Kidney (tissue), 14 donors: Measurements from ENCODE around the gene CTNND2. TPM values are rescaled to one million over a fixed set of nuclear protein-coding genes. Genes with fewer than 3 reads are reported as not detected.

ENCODE experiments used
- DNase-seq, 5 donors: peaks; one replicate each; pipeline ENCODE4 v3.0.0-alpha.2; 2013 to 2020
- FAIRE-seq: peaks from 2 replicates; lab custom pipeline; 2012; peaks lifted over from hg19 to GRCh38; lab: Jason Lieb, UNC
- H3K27ac ChIP-seq, 2 donors: one replicate each; pipeline ENCODE4 v1.7.0; 2013; ENCODE audit warnings: low read depth in 2 of 2, low read length in 2 of 2, inconsistent platforms in 1 of 2
- H3K27me3 ChIP-seq: one replicate; pipeline ENCODE4 v1.7.1; 2013; ENCODE audit warnings: low read length, inconsistent platforms; ENCODE audit not compliant: control insufficient read depth, insufficient read depth
- H3K36me3 ChIP-seq, 3 donors: one replicate each; pipeline versions ENCODE4 v1.7.0 to v1.7.1; 2013; ENCODE audit warnings: low read length in 3 of 3, control low read depth in 1 of 3, inconsistent platforms in 1 of 3; ENCODE audit not compliant: insufficient read depth in 3 of 3, control insufficient read depth in 2 of 3
- H3K4me1 ChIP-seq, 3 donors: one replicate each; pipeline versions ENCODE4 v1.7.0 to v1.7.1; 2013; ENCODE audit warnings: low read length in 3 of 3, inconsistent platforms in 1 of 3, low read depth in 1 of 3; ENCODE audit not compliant: control insufficient read depth in 2 of 3, insufficient read depth in 2 of 3
- H3K4me3 ChIP-seq, 3 donors: one replicate each; pipeline versions ENCODE4 v1.7.0 to v1.8.1; 2013; ENCODE audit warnings: low read length in 3 of 3, control low read depth in 1 of 3, inconsistent platforms in 1 of 3
- H3K9ac ChIP-seq, 3 donors: one replicate each; pipeline versions ENCODE4 v1.7.0 to v1.7.1; 2013; ENCODE audit warnings: low read length in 3 of 3, control low read depth in 1 of 3, inconsistent platforms in 1 of 3
- H3K9me3 ChIP-seq, 3 donors: one replicate each; pipeline versions ENCODE4 v1.7.0 to v1.7.1; 2013; ENCODE audit warnings: low read length in 3 of 3, control low read depth in 1 of 3, inconsistent platforms in 1 of 3; ENCODE audit not compliant: control insufficient read depth in 2 of 3, insufficient read depth in 1 of 3
- intact Hi-C: fragments of 100-400 bp; cut with DNase I; formaldehyde crosslinking; loops from one replicate; pipeline ENCODE4 v1.11.1; 2022
- polyA plus RNA-seq: library from polyadenylated mRNA; stranded (reverse); fragments of 350-450 nt; fragmentation: Illumina TruSeq; extraction: RNeasy Lipid Tissue Mini Kit (QIAGEN cat#74804); gene quantifications from one replicate; pipeline ENCODE4 v1.2.3, GENCODE V29; 2014; ENCODE audit warnings: low read depth, low replicate concordance; ENCODE audit not compliant: insufficient read depth
- total RNA-seq: library from RNA; stranded (reverse); fragmentation: NEBNext Ultra II Directional; extraction: Animal tissue kit (Norgen Biotek cat#: 25700); gene quantifications from one replicate; pipeline ENCODE4 v1.2.1, GENCODE V29; 2021
- TF ChIP-seq, protein P1 (sequence below): IDR thresholded peaks from 3 replicates; pipeline ENCODE4 v1.5.1; 2012; ENCODE audit warnings: mild to moderate bottlenecking, moderate library complexity, borderline replicate concordance; ENCODE audit not compliant: insufficient read depth; ENCODE audit errors: extremely low read depth
- donor health status: control.
- donor health status: control.
- donor health status: control.
- donor health status: control.
- donor health status: control.
- donor health status: DM: yes; HTN: yes; CAD: no.
- donor health status: Normal renal cell carcinoma (clear cell type).

The CTNND2 gene
- total and polyA plus RNA-seq, 2 donors from 2014 or later, result 0.15 to 0.79 TPM

DNA sequence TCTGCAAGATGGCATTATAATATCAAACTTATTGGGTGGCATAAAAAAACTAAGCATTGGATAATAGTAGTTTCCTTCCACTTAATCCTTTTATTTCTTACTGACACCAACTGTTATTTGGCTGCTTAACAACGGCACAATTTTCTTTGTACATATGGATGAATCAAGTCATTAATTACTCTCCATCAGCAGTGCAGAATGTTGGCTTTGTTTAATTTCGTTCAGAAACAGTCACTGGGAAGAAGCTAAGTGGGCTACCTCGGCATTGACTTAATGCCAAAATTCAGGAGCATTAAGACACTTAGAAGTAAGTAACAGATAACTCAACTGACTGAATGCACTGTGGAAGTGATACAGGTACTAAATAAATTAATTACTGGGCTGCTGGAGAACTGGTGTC is 460.4 kb downstream of the CTNND2 start:
- intact Hi-C loops, result no loop called here
- no peak overlapping the region for H3K9ac ChIP-seq
- no peaks in the 10 kb centered on the region for H3K27me3 ChIP-seq
- TF ChIP-seq, protein P1, sequence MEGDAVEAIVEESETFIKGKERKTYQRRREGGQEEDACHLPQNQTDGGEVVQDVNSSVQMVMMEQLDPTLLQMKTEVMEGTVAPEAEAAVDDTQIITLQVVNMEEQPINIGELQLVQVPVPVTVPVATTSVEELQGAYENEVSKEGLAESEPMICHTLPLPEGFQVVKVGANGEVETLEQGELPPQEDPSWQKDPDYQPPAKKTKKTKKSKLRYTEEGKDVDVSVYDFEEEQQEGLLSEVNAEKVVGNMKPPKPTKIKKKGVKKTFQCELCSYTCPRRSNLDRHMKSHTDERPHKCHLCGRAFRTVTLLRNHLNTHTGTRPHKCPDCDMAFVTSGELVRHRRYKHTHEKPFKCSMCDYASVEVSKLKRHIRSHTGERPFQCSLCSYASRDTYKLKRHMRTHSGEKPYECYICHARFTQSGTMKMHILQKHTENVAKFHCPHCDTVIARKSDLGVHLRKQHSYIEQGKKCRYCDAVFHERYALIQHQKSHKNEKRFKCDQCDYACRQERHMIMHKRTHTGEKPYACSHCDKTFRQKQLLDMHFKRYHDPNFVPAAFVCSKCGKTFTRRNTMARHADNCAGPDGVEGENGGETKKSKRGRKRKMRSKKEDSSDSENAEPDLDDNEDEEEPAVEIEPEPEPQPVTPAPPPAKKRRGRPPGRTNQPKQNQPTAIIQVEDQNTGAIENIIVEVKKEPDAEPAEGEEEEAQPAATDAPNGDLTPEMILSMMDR, result no peak
- H3K36me3 ChIP-seq, result no peaks in the 10 kb centered on the region
- H3K4me1 ChIP-seq, result no peaks in the 10 kb centered on the region
- no peak overlapping the region for H3K27ac ChIP-seq
- no peak for FAIRE-seq
- H3K9me3 ChIP-seq, result peaks cover 0 to 2% (median 0%) of the 10 kb centered on the region in 3 donors
- no peak for DNase-seq
- H3K4me3 ChIP-seq, result no peak overlapping the region

DNA sequence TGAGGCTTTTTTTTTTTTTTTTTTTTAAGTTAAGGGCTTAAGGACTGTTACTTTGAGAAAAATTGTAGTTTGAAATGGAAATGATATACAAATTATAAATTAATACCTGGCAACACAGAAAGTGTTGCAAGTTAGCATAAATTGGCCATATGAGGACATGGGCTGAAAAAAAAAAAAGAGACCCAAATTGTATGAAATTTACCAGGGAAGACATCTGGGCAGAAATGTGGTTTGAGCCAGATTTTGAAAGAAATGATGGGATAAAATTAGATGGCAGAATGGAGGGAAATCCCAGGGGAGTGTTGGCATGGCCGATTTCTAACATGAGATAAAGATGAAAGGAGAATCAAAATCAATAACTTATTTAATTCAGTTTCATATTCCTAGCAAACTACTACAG is 472.1 kb downstream of the CTNND2 start:
- Histone ChIP-seq H3K9ac (no peak overlapping the region), H3K9me3 (no peaks in the 10 kb centered on the region), H3K36me3 (no peaks in the 10 kb centered on the region), H3K27me3 (no peaks in the 10 kb centered on the region), H3K4me3 (no peak overlapping the region), H3K27ac (no peak overlapping the region), H3K4me1 (no peaks in the 10 kb centered on the region)
- DNase-seq, result no peak
- TF ChIP-seq, protein P1, result no peak
- FAIRE-seq, result no peak
- intact Hi-C loops, result no loop called here

DNA sequence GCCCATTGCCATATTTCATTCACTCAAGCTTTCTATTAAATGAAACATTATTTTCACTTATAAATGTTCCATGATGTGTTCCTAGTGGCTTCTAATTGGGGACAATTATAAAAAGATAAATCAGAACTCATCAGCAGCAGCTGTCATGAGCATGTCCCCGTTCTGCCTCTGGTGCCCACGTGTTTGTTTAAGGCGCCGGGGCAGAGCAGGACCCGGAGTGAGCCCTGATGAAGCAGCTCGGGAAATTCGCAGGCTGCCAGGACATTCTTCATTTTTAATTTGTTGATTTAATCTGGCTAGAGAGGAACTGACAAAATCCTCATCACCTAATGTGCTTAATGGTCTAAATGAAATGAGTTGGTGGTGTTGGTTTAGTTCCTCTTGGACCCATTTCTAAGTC is 475.0 kb downstream of the CTNND2 start:
- Histone ChIP-seq H3K9ac (no peak overlapping the region), H3K36me3 (no peaks in the 10 kb centered on the region), H3K27ac (no peak overlapping the region), H3K27me3 (no peaks in the 10 kb centered on the region), H3K9me3 (no peaks in the 10 kb centered on the region), H3K4me1 (no peaks in the 10 kb centered on the region), H3K4me3 (no peak overlapping the region)
- DNase-seq (peak in 2 of 5 donors; percentile 10 to 11), FAIRE-seq (no peak)
- TF ChIP-seq, protein P1, result no peak
- intact Hi-C loops, result no loop called here

DNA sequence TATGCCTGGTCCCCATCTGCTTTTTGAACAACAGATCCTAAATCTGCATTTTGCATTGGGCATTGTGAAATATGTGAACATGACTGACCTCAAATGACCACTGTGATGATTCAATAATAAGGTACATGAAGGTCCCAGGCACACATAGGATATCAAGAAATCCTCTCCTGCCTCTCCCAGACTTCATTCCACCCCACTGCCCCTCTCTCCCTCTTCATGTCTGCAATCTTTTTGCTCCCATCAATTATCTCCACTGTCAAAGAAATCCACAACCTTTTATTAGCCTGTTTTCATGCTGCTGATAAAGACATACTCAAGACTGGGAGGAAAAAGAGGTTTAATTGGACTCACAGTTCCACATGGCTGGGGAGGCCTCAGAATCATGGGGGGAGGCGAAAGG is 476.7 kb downstream of the CTNND2 start:
- no peaks in the 10 kb centered on the region for H3K36me3 ChIP-seq
- H3K4me1 ChIP-seq, result no peaks in the 10 kb centered on the region
- intact Hi-C loops, result no loop called here
- no peak overlapping the region for H3K4me3 ChIP-seq
- no peak overlapping the region for H3K9ac ChIP-seq
- no peaks in the 10 kb centered on the region for H3K9me3 ChIP-seq
- DNase-seq, result no peak
- H3K27ac ChIP-seq, result no peak overlapping the region
- TF ChIP-seq, protein P1, result no peak
- no peak for FAIRE-seq
- no peaks in the 10 kb centered on the region for H3K27me3 ChIP-seq
